ENCODE measurements around the gene ENAH. TPM values are rescaled to one million over a fixed set of nuclear protein-coding genes. Genes with fewer than 3 reads are reported as not detected.

Gene ENAH
- total RNA-seq, 4 donors from 2014 or later, result 8.6 to 42.5 (median 35.9) TPM

- no peak overlapping the region for H3K4me3 ChIP-seq
- no peaks in the 10 kb centered on the region for H3K27me3 ChIP-seq
- no peak overlapping the region for H3K27ac ChIP-seq
- H3K36me3 ChIP-seq, result peaks cover 0 to 4% (median 0%) of the 10 kb centered on the region in 3 donors
- WGBS, 2 donors, result 94 to 97% methylated on average over 2 of the region's 2 CpGs
- intact Hi-C loops (cut with DNase I), result no loop called here
- no peak for TF ChIP-seq POLR2A (IDR thresholded peaks at IDR 0.05)
- no peak for TF ChIP-seq CTCF (IDR thresholded peaks at IDR 0.05)
- H3K9me3 ChIP-seq, result no peaks in the 10 kb centered on the region
- no peak for DNase-seq
- H3K4me1 ChIP-seq, result peaks cover 0 to 33% (median 3%) of the 10 kb centered on the region in 3 donors
Measured at GRCh38 chr1:225597926-225598575, 54.9 kb downstream of the ENAH start.

- intact Hi-C loops (cut with DNase I), result no loop called here
- no peak overlapping the region for H3K4me3 ChIP-seq
- DNase-seq, result no peak
- 90 to 96% methylated on average over 1 of the region's 1 CpG for WGBS, 2 donors
- no peaks in the 10 kb centered on the region for H3K9me3 ChIP-seq
- TF ChIP-seq CTCF (IDR thresholded peaks at IDR 0.05), result no peak
- TF ChIP-seq POLR2A (IDR thresholded peaks at IDR 0.05), result no peak
- no peak overlapping the region for H3K27ac ChIP-seq
- H3K4me1 ChIP-seq, result peaks cover 0 to 26% (median 0%) of the 10 kb centered on the region in 3 donors
- peaks cover 0 to 4% (median 0%) of the 10 kb centered on the region in 3 donors for H3K36me3 ChIP-seq
- no peaks in the 10 kb centered on the region for H3K27me3 ChIP-seq
Measured at GRCh38 chr1:225596736-225597135, 56.2 kb downstream of the ENAH start.

- Histone ChIP-seq H3K9me3 (no peaks in the 10 kb centered on the region), H3K27me3 (no peaks in the 10 kb centered on the region), H3K36me3 (peaks cover 0 to 4% (median 0%) of the 10 kb centered on the region in 3 donors), H3K27ac (no peak overlapping the region), H3K4me1 (peaks cover 0 to 26% (median 0%) of the 10 kb centered on the region in 3 donors), H3K4me3 (no peak overlapping the region)
- no peak for TF ChIP-seq POLR2A (IDR thresholded peaks at IDR 0.05)
- TF ChIP-seq CTCF (IDR thresholded peaks at IDR 0.05), result no peak
- intact Hi-C loops (cut with DNase I), result no loop called here
- DNase-seq, result no peak
- WGBS, 2 donors, result 16 to 33% methylated on average over 2 of the region's 2 CpGs
Measured at GRCh38 chr1:225595974-225596551, 56.9 kb downstream of the ENAH start.

- TF ChIP-seq POLR2A (IDR thresholded peaks at IDR 0.05) (no peak), CTCF (IDR thresholded peaks at IDR 0.05) (no peak)
- no peak for DNase-seq
- H3K27ac ChIP-seq, result no peak overlapping the region
- no peaks in the 10 kb centered on the region for H3K27me3 ChIP-seq
- H3K36me3 ChIP-seq, result peaks cover 0 to 4% (median 0%) of the 10 kb centered on the region in 3 donors
- H3K4me3 ChIP-seq, result no peak overlapping the region
- H3K4me1 ChIP-seq, result peaks cover 0 to 26% (median 0%) of the 10 kb centered on the region in 3 donors
- intact Hi-C loops (cut with DNase I), result no loop called here
- no peaks in the 10 kb centered on the region for H3K9me3 ChIP-seq
Measured at GRCh38 chr1:225595452-225595851, 57.5 kb downstream of the ENAH start.

GRCh38 chr1:225593414-225593813 lies 59.5 kb downstream of the ENAH start:
- intact Hi-C loops (cut with DNase I), result no loop called here
- no peak overlapping the region for H3K4me3 ChIP-seq
- H3K27ac ChIP-seq, result no peak overlapping the region
- no peaks in the 10 kb centered on the region for H3K27me3 ChIP-seq
- H3K4me1 ChIP-seq, result peaks cover 0 to 20% (median 0%) of the 10 kb centered on the region in 3 donors
- WGBS, 2 donors, result 91 to 97% methylated on average over 5 of the region's 5 CpGs
- H3K36me3 ChIP-seq, result no peaks in the 10 kb centered on the region
- H3K9me3 ChIP-seq, result no peaks in the 10 kb centered on the region
- TF ChIP-seq CTCF (IDR thresholded peaks at IDR 0.05), result no peak
- TF ChIP-seq POLR2A (IDR thresholded peaks at IDR 0.05), result no peak
- no peak for DNase-seq

All from esophagus squamous epithelium (tissue), 5 donors.